ENCODE data around the gene KLF1. TPM values are rescaled to one million over a fixed set of nuclear protein-coding genes. Genes with fewer than 3 reads are reported as not detected.

KLF1 gene
- total RNA-seq, 1 experiment from 2014 or later: not detected

DNA sequence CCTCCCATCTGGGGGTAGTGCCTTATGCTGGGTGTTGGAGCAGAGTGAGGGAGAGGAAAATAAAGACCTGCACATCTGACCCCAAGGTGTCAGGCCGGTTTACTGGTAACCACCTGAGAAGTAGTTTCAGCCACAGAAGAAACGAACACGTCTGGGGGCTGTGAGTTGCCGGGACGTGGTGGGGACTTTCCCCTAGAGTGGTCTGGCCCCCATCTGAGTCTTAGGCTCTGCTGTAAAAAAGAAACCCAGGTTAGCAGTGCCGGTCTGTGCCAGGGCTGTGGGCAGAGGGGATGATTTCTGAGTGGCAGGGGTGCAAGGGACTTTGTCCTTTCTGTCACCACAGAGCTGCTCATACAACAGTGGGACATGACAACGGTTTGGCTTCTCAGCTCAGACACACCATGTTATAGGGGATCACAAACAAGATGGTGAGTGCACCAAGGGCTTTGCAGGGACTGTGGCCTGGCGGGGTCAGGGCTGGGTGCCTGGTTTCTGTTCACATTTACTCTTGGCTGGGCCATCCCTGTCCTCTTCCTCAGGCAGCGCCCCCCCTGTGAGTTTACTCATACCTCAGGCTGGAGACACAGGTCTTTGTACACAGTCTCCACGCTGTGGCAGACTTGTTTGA lies 13.0 kb upstream of the KLF1 start:
- no peaks in the 10 kb centered on the region for H3K4me1 ChIP-seq (ENCODE audit: control insufficient read depth in 1 of 2, insufficient read depth in 2 of 2, low read length in 2 of 2)
- POLR2A ChIA-PET: no interaction called here
- H3K9me3 ChIP-seq (ENCODE audit: control insufficient read depth in 1 of 2, insufficient read depth in 1 of 2, low read depth in 1 of 2, low read length in 2 of 2): no peaks in the 10 kb centered on the region
- H3K4me3 ChIP-seq (replicated peaks in 1 of 2; ENCODE audit: low read depth in 1 of 2, low read length in 2 of 2): no peak overlapping the region
- no peaks in the 10 kb centered on the region for H3K27me3 ChIP-seq (ENCODE audit: insufficient read depth, low read length)
- RAD21 ChIA-PET (ENCODE audit: low non-redundant PET in 1 of 2, low total read pairs in 2 of 2, uncharacterized antibody in 2 of 2, unreplicated experiment in 2 of 2): no interaction called here
- peaks cover 0 to 3% of the 10 kb centered on the region in 2 experiments; a peak in 1 of 4 replicates for H3K36me3 ChIP-seq (ENCODE audit: control insufficient read depth in 1 of 2, insufficient read depth in 2 of 2, low read length in 2 of 2)
- H3K79me2 ChIP-seq (ENCODE audit: insufficient read depth, low read length): no peaks in the 10 kb centered on the region
- TF ChIP-seq POLR2AphosphoS5 (IDR thresholded peaks at IDR 0.05; ENCODE audit: low read depth, low read length) (no peak), FOSL1 (IDR thresholded peaks at IDR 0.05; ENCODE audit: low read depth) (no peak), ELF1 (IDR thresholded peaks at IDR 0.05; ENCODE audit: borderline replicate concordance, low read depth) (no peak), SRF (IDR thresholded peaks at IDR 0.05; ENCODE audit: low read depth) (no peak), YY1 (IDR thresholded peaks at IDR 0.05; ENCODE audit: extremely low read depth, insufficient replicate concordance, low read depth, low read length) (no peak)
- TF ChIP-seq, protein P1, sequence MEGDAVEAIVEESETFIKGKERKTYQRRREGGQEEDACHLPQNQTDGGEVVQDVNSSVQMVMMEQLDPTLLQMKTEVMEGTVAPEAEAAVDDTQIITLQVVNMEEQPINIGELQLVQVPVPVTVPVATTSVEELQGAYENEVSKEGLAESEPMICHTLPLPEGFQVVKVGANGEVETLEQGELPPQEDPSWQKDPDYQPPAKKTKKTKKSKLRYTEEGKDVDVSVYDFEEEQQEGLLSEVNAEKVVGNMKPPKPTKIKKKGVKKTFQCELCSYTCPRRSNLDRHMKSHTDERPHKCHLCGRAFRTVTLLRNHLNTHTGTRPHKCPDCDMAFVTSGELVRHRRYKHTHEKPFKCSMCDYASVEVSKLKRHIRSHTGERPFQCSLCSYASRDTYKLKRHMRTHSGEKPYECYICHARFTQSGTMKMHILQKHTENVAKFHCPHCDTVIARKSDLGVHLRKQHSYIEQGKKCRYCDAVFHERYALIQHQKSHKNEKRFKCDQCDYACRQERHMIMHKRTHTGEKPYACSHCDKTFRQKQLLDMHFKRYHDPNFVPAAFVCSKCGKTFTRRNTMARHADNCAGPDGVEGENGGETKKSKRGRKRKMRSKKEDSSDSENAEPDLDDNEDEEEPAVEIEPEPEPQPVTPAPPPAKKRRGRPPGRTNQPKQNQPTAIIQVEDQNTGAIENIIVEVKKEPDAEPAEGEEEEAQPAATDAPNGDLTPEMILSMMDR (IDR thresholded peaks at IDR 0.05 in 2 of 3, conservative IDR thresholded peaks at IDR 0.05 in 1 of 3; ENCODE audit: borderline replicate concordance in 1 of 3, insufficient read depth in 1 of 3, low read depth in 2 of 3, low read length in 2 of 3): no peak
- ATAC-seq (no peak), DNase-seq (ENCODE audit: low read depth, low spot score) (no peak)
- H3K9me2 ChIP-seq (ENCODE audit: insufficient read depth): no peaks in the 10 kb centered on the region
- no peak overlapping the region for H3K4me2 ChIP-seq (ENCODE audit: low read length)
- no peaks in the 10 kb centered on the region for H4K20me1 ChIP-seq (ENCODE audit: insufficient read depth)
- no peak overlapping the region for H3K9ac ChIP-seq (ENCODE audit: low read length)
- CTCF ChIA-PET: no interaction called here
- H3K27ac ChIP-seq (ENCODE audit: low read depth, low read length): no peak overlapping the region
- no TSS peak for BruUV-seq (replicated peaks)
- no peak overlapping the region for H2AFZ ChIP-seq (ENCODE audit: low read depth, low read length, poor library complexity, severe bottlenecking)
- intact Hi-C loops (cut with micrococcal nuclease): no loop called here

DNA sequence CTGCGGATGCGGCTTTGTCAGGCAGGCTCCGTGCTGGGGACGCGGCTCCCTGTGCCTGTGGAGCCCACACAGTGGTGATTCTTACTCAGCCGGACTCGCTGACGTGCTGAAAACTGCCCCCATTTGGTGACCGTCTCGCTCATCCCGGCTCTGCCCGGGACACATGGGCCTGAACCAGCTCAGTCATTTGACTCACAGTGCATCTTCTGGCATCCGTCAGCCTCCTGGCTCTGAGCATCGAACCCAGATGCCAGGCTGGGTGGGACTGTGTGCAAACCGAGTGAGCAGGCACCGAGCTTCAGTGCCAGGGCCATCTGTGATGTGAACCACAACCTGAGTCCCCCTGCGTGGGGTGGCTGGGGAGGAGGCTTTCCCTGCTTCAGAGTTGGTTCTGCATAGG lies 9.5 kb upstream of the KLF1 start:
- no peak for ATAC-seq
- no peaks in the 10 kb centered on the region for H3K9me2 ChIP-seq (ENCODE audit: insufficient read depth)
- no peak overlapping the region for H2AFZ ChIP-seq (ENCODE audit: low read depth, low read length, poor library complexity, severe bottlenecking)
- H3K9me3 ChIP-seq (ENCODE audit: control insufficient read depth in 1 of 2, insufficient read depth in 1 of 2, low read depth in 1 of 2, low read length in 2 of 2): no peaks in the 10 kb centered on the region
- POLR2A ChIA-PET: no interaction called here
- H3K4me2 ChIP-seq (ENCODE audit: low read length): no peak overlapping the region
- no peak overlapping the region for H3K27ac ChIP-seq (ENCODE audit: low read depth, low read length)
- no TSS peak for BruUV-seq (replicated peaks)
- CTCF ChIA-PET: no interaction called here
- peaks cover 5 to 8% of the 10 kb centered on the region in 2 experiments; a peak in 3 of 4 replicates for H3K4me1 ChIP-seq (ENCODE audit: control insufficient read depth in 1 of 2, insufficient read depth in 2 of 2, low read length in 2 of 2)
- H3K79me2 ChIP-seq (ENCODE audit: insufficient read depth, low read length): peaks cover 6% of the 10 kb centered on the region; the same call in 1 of the 2 replicates
- H4K20me1 ChIP-seq (ENCODE audit: insufficient read depth): no peaks in the 10 kb centered on the region
- DNase-seq (ENCODE audit: low read depth, low spot score): no peak
- RAD21 ChIA-PET (ENCODE audit: low non-redundant PET in 1 of 2, low total read pairs in 2 of 2, uncharacterized antibody in 2 of 2, unreplicated experiment in 2 of 2): no interaction called here
- H3K36me3 ChIP-seq (ENCODE audit: control insufficient read depth in 1 of 2, insufficient read depth in 2 of 2, low read length in 2 of 2): peaks cover 2 to 8% of the 10 kb centered on the region in 2 experiments; a peak in 3 of 4 replicates
- TF ChIP-seq, protein P1 (IDR thresholded peaks at IDR 0.05 in 2 of 3, conservative IDR thresholded peaks at IDR 0.05 in 1 of 3; ENCODE audit: borderline replicate concordance in 1 of 3, insufficient read depth in 1 of 3, low read depth in 2 of 3, low read length in 2 of 3): no peak
- H3K9ac ChIP-seq (ENCODE audit: low read length): no peak overlapping the region
- H3K27me3 ChIP-seq (ENCODE audit: insufficient read depth, low read length): no peaks in the 10 kb centered on the region
- intact Hi-C loops (cut with micrococcal nuclease): no loop called here
- no peak overlapping the region for H3K4me3 ChIP-seq (replicated peaks in 1 of 2; ENCODE audit: low read depth in 1 of 2, low read length in 2 of 2)
